Lower leg skin (tissue), 3 donors: ENCODE results near the gene TBXAS1.

Source experiments
- POLR2A ChIP-seq, 2 donors: fragments of 450-650 bp; IDR thresholded peaks; one replicate each; pipeline ENCODE4 v1.6.1; 2016 to 2017; ENCODE audit warnings: antibody characterized with exemption in 2 of 2, mild to moderate bottlenecking in 1 of 2, moderate library complexity in 1 of 2
- TF ChIP-seq, protein P1 (sequence below), 3 donors: fragments of 450-650 bp; IDR thresholded peaks; one replicate each; pipeline ENCODE4 v1.5.1; 2016; ENCODE audit warnings: antibody characterized with exemption in 3 of 3, mild to moderate bottlenecking in 3 of 3, moderate library complexity in 2 of 3

DNA sequence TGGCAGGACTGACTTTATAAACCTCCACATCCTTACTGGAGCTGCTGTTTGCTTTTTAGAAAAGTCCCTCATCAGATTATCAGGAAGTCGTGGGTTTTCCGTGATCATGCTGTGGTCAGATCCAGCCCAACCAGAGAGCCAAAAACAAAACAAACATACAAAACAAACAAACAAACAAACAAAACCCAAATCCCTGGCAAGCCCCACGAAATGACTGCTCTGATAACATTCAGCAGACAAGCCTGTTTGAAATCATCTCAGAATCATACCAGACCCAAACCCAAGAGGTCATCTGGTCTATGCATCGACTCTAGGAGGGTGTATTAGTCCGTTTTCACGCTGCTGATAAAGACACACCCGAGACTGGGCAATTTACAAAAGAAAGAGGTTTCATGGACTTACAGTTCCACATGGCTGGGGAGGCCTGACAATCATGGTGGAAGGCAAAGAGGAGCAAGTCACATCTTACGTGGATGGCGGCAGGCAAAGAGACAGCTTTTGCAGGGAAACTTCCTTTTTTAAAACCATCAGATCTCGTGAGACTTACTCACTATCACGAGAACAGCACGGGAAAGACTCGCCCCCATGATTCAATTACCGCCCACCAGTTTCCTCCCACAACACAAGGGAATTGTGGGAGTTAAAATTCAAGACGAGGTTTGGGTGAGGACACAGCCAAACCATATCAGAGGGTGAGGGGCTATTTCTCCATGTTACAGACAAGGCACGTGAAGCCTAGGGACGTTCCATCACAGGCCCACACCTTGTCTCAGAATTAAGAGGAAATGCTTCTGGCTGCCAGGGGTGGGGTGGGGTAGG, 148.0 kb downstream of the TBXAS1 start:
- no peak for TF ChIP-seq POLR2A (IDR thresholded peaks at IDR 0.05)
- TF ChIP-seq, protein P1, sequence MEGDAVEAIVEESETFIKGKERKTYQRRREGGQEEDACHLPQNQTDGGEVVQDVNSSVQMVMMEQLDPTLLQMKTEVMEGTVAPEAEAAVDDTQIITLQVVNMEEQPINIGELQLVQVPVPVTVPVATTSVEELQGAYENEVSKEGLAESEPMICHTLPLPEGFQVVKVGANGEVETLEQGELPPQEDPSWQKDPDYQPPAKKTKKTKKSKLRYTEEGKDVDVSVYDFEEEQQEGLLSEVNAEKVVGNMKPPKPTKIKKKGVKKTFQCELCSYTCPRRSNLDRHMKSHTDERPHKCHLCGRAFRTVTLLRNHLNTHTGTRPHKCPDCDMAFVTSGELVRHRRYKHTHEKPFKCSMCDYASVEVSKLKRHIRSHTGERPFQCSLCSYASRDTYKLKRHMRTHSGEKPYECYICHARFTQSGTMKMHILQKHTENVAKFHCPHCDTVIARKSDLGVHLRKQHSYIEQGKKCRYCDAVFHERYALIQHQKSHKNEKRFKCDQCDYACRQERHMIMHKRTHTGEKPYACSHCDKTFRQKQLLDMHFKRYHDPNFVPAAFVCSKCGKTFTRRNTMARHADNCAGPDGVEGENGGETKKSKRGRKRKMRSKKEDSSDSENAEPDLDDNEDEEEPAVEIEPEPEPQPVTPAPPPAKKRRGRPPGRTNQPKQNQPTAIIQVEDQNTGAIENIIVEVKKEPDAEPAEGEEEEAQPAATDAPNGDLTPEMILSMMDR (IDR thresholded peaks at IDR 0.05) = no peak
